ENCODE measurements around the gene RNF175.

- no peak for TF ChIP-seq CTCF (IDR thresholded peaks at IDR 0.05; ENCODE audit: insufficient read depth, low read length, poor library complexity, severe bottlenecking)
- no peak for TF ChIP-seq EZH2phosphoT487 (conservative IDR thresholded peaks at IDR 0.05; ENCODE audit: low read length)
Measured at GRCh38 chr4:153663667-153664066, 96.2 kb downstream of the RNF175 start.

Measured in SU-DHL-6 (cell line).